Upper lobe of left lung (tissue), 4 donors: ENCODE results near the gene MSTN.

Experiments
- CTCF ChIP-seq, 6 experiments: fragments of 450-650 bp in 4 of 6; fragments of 200-600 bp in 2 of 6; sonication (generic) in 2 of 6; IDR thresholded peaks; one replicate each; pipeline ENCODE4 v1.5.1; 2016 to 2019; ENCODE audit warnings: antibody characterized with exemption in 6 of 6
- POLR2A ChIP-seq, 4 donors: fragments of 450-650 bp; IDR thresholded peaks; one replicate each; pipeline ENCODE4 v1.5.1; 2016 to 2017; ENCODE audit warnings: antibody characterized with exemption in 4 of 4, mild to moderate bottlenecking in 2 of 4

- TF ChIP-seq POLR2A (IDR thresholded peaks at IDR 0.05): no peak
- no peak for TF ChIP-seq CTCF (IDR thresholded peaks at IDR 0.05)
Observed at GRCh38 chr2:190082118-190082517, 19.6 kb upstream of the MSTN start.
